ENCODE results near the gene MEGF6. TPM values are rescaled to one million over a fixed set of nuclear protein-coding genes. Genes with fewer than 3 reads are reported as not detected.
A peak's percentile ranks its signal among the peaks of the same experiment; 100 is the strongest.

Gene MEGF6
- total RNA-seq, 1 donor from 2014 or later = 57.1 TPM

GRCh38 chr1:3502641-3503524 lies 108.4 kb downstream of the MEGF6 start:
- H3K27me3 ChIP-seq (ENCODE audit: low read depth) = no peaks in the 10 kb centered on the region
- DNase-seq (no peak), ATAC-seq (no peak)
- peaks cover 57% of the 10 kb centered on the region for H3K36me3 ChIP-seq
- no peak for TF ChIP-seq CTCF (IDR thresholded peaks at IDR 0.05)
- peaks cover 14% of the 10 kb centered on the region for H3K4me1 ChIP-seq
- intact Hi-C loops (cut with DNase I) = no loop called here
- no peak overlapping the region for H3K27ac ChIP-seq
- no peak overlapping the region for H3K4me3 ChIP-seq
- no peaks in the 10 kb centered on the region for H3K9me3 ChIP-seq

- no peak for TF ChIP-seq CTCF (IDR thresholded peaks at IDR 0.05)
- Histone ChIP-seq H3K27me3 (ENCODE audit: low read depth) (no peaks in the 10 kb centered on the region), H3K27ac (no peak overlapping the region), H3K9me3 (no peaks in the 10 kb centered on the region), H3K36me3 (peaks cover 58% of the 10 kb centered on the region), H3K4me3 (no peak overlapping the region), H3K4me1 (peaks cover 14% of the 10 kb centered on the region)
- DNase-seq (peak; percentile 82), ATAC-seq (peak; percentile 74 to 86)
- intact Hi-C loops (cut with DNase I) = no loop called here
These were observed 109.3 kb downstream of the MEGF6 start for GRCh38 chr1:3501856-3502640.

GRCh38 chr1:3501437-3501836 lies 109.9 kb downstream of the MEGF6 start:
- H3K36me3 ChIP-seq = peaks cover 57% of the 10 kb centered on the region
- no peaks in the 10 kb centered on the region for H3K27me3 ChIP-seq (ENCODE audit: low read depth)
- ATAC-seq (no peak), DNase-seq (no peak)
- peaks cover 14% of the 10 kb centered on the region for H3K4me1 ChIP-seq
- H3K4me3 ChIP-seq = no peak overlapping the region
- intact Hi-C loops (cut with DNase I) = no loop called here
- no peak overlapping the region for H3K27ac ChIP-seq
- TF ChIP-seq CTCF (IDR thresholded peaks at IDR 0.05) = no peak
- no peaks in the 10 kb centered on the region for H3K9me3 ChIP-seq

- no peak for DNase-seq
- TF ChIP-seq CTCF (IDR thresholded peaks at IDR 0.05) = no peak
- Histone ChIP-seq H3K4me1 (peaks cover 14% of the 10 kb centered on the region), H3K4me3 (no peak overlapping the region), H3K9me3 (no peaks in the 10 kb centered on the region), H3K27ac (no peak overlapping the region), H3K27me3 (ENCODE audit: low read depth) (no peaks in the 10 kb centered on the region), H3K36me3 (peaks cover 61% of the 10 kb centered on the region)
- intact Hi-C loops (cut with DNase I) = no loop called here
- no peak for ATAC-seq
These were observed 111.0 kb downstream of the MEGF6 start for GRCh38 chr1:3500265-3500835.

- TF ChIP-seq CTCF (IDR thresholded peaks at IDR 0.05) = no peak
- no peak for ATAC-seq
- Histone ChIP-seq H3K4me3 (no peak overlapping the region), H3K4me1 (peaks cover 7% of the 10 kb centered on the region), H3K27me3 (ENCODE audit: low read depth) (no peaks in the 10 kb centered on the region), H3K9me3 (no peaks in the 10 kb centered on the region), H3K36me3 (peaks cover 65% of the 10 kb centered on the region), H3K27ac (no peak overlapping the region)
- DNase-seq = no peak
- intact Hi-C loops (cut with DNase I) = no loop called here
These were observed 111.7 kb downstream of the MEGF6 start for GRCh38 chr1:3499611-3500010.

Measured in lower lobe of right lung (tissue), 2 donors.